Stimulated activated CD4-positive, alpha-beta T cell treated with anti-CD3 and anti-CD28 coated beads, Interleukin-1b, Interleukin-23, amount 100 ng/mL, for 4 hours (primary cell): ENCODE data around the gene CYS1.
"Not testable (repeated sequence)": the region's sequence is repeated elsewhere in the genome, so short reads cannot be mapped to it uniquely, and the experiment has no call there.

Experiments
- DNase-seq, 2 donors: peaks; one replicate each; pipeline ENCODE4 v3.0.0-alpha.2; 2020; ENCODE audit warnings: low read depth in 2 of 2

Gene CYS1

GRCh38 chr2:10091889-10092244 is 11.7 kb upstream of the CYS1 start:
- DNase-seq = not testable (repeated sequence)

DNA sequence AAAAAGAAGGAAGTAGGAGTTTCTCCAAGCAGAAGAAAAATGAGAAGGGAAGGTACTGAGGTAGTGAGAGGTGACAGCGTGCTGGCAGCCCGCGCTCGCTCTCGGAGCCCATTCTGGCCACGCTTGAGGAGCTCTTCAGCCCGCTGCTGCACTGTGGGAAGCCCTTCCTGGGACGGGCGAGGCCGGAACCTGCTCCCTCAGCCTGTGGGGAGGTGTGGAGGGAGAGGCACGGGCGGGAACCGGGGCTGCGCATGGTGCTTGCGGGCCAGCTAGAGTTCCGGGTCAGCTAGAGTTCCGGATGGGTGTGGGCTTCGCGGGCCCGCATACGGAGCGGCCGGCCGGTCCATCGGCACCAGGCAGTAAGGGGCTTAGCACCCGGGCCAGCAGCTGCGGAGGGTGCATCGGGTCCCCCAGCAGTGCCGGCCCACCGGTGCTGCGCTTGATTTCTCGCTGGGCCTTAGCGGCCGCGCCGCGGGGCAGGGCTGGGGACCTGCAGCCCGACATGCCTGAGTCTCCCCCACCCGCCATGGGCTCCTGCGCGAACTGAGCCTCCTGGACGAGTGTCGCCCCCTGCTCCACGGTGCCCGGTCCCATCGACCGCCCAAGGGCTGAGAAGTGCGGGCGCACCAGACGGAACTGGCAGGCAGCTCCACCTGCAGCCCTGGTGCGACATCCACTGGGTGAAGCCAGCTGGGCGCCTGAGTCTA is 11.1 kb upstream of the CYS1 start:
- no peak for DNase-seq

- no peak for DNase-seq
Measured at GRCh38 chr2:10089565-10090190, 9.5 kb upstream of the CYS1 start.

DNA sequence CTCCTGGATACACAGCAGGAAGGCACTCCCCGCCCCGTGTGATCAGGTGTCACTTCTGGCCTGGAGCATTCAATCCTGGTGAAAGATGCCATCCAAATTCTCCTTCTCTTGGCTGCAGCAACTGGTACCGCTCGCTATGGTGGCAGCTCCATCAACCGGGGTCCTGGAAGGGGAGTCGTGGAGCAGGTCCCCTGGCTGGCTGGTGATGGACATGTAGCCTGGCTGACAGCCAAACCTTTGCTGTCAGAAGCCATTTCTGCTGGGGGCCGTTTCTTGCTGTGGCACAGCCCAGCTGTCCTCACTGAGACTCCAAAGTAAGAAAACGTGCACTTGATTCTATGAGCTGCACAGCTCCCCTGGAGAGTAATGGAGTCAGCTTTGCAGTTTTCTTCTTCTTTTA is 7.1 kb upstream of the CYS1 start:
- no peak for DNase-seq

DNA sequence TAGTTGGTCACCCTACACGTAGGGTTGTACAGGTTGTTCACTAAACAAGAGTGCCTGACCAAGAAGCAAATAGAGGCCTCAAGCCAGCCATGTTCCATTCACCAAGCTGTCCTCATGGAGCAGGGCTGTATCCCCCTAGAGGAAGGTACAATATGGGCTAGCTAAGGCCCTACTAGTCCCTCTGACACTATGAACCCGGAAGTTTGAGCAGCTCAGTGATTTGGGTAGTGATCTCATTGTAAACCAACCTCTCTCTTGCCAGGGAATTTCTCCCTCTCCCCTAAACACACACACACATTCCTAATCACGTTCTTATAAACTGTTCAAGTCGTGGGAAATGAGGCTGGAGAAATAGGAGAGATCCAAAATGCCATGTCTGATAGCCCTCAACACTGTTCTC is 6.7 kb upstream of the CYS1 start:
- no peak for DNase-seq

DNA sequence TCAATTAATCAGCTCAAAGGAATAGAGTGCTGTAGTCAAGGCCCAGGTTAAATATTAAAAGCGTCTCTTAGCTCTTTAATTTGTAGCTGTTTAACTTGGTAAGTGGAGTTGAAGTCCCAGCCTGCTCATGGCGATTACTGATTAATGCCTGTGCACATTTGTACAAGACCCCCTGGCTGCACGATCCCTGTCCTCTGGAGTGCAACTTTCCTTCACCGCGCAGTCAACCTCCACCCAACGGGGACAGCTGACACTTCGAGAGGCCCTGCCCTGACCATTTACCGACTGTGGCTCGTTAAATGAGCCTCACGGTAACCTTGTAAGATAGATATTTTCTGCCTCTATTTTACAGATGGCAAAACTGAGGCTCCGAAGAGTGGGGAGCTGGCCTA is 5.5 kb upstream of the CYS1 start:
- no peak for DNase-seq

DNA sequence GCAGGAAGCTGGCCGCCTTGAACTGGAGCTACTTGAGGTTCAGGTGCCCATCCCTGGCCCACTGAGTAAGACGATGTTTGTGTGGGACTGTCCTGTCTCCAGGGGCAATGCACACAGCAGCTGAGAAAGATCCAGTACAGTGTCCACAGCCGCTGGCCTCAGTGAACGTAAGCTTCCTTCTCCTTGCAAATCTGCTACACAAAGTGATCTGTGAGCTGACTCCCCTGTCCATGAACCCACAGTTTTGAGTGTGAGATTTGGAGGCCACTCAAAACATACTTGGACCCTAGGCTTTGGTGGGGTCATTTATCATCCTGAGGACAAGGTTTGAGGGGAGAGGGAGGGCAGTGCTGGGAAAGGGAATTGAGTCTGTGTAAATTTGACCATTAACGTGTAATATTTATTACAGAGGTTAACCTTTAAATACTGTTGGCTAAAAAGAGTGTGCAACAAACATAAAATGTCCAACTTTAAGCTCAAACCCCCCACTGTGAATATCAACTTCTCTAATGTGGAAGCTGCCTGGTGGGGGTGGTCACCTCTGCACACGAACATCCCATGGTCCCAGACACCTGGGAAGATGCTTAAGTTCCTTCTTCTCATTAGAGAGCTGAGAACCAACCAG is 4.9 kb upstream of the CYS1 start:
- no peak for DNase-seq

- DNase-seq = no peak
Measured at GRCh38 chr2:10084223-10084865, 4.1 kb upstream of the CYS1 start.

DNA sequence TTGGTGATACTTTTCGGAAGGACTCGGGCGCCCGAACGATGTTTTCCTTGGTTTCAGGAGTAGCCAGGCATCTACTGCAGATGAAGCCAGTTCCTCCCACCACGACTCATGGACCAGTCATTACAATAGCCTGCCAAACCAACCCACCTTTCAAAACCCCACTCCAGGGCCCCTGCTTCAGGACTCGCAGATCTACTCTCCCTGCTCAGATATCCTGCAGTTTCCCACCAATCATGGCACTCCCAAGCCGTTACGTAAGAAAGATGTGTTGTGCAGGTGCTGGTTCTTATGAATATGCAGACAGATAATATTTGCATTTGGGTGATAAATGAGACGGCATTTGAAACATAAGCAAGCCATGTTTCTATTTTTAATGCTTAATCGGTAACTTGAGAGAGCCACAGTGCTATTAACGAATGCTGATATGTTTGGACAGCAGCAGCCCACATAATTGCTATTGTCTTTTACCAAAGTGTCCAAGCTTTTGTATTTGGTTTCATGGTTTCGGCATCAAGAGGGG is 3.5 kb upstream of the CYS1 start:
- no peak for DNase-seq

GRCh38 chr2:10083046-10083445 is 2.8 kb upstream of the CYS1 start:
- no peak for DNase-seq

- no peak for DNase-seq
Measured at GRCh38 chr2:10080536-10081304, 509 bp upstream of the CYS1 start.

GRCh38 chr2:10079266-10079869 is 843 bp downstream of the CYS1 start:
- no peak for DNase-seq

DNA sequence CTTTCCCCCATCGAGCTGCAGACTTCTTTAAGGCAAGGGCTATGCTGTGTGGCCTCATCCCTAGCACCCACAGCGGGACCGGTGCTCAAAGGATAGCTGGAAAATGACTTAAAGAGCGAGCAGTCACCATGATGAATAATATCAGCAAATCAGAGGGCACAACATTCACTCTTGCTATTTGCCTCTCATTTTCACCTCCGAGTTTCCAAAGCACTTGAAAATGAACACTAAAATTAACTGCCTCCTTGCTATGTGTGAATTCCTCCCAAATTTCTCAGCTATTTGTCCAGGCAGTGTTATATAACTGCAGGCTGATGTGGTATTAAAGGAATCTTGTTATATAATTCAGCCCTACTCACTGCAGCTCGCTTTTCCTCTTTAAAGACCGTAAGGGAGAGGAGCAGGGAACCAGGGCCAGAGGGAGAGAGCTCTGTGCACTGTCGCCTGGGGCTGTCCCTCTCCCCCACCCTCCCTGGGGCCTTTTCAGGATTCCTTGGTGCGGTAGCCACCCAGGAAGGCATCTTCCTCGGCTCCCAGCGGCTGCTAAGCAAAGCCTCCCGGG is 1.4 kb downstream of the CYS1 start:
- no peak for DNase-seq

- DNase-seq = no peak
Measured at GRCh38 chr2:10078001-10078400, 2.2 kb downstream of the CYS1 start.

DNA sequence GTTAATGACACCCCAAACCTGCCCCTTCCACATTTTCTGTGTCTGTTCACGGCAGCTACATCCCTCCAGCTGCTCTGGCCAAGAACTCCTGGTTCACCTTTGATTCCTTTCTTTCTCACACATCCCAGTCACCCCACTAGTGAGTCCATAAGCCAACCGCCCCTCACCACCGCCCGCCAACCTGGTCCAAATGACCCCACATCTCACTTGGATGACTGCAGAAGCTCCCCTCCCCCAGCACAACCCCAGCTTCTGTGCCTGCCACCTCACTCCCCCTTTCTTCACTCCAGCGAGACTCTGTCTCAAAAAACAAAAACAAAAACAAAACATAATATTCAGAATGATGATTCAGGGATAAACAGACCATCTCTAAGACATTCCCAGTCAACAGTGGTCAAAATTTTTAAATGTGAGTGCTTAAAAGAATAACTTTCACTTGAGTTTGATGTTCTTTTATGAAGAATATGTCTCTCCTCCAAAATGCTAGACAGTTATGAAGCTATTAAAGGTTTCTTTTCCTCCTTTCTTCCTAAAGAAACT is 3.2 kb downstream of the CYS1 start:
- DNase-seq = no peak

DNA sequence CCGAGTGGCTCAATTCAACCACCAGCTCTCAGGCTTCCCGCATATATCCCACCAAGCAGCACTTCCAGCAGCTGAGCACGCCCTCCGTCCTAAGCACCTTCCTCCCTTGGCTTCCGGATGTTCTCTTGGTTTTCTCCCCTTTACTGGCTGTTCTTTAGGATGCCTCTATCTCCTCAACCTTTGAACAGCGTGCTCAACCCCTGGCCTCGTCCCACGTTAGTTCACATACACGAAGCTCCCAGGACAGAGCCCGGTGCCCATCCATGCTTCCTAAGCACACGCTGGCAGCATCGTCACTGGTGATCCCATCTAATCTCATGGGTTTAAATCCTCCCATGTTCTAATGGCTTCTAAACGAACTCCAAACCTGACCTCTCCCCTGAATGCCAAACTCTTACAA is 3.7 kb downstream of the CYS1 start:
- DNase-seq = no peak

DNA sequence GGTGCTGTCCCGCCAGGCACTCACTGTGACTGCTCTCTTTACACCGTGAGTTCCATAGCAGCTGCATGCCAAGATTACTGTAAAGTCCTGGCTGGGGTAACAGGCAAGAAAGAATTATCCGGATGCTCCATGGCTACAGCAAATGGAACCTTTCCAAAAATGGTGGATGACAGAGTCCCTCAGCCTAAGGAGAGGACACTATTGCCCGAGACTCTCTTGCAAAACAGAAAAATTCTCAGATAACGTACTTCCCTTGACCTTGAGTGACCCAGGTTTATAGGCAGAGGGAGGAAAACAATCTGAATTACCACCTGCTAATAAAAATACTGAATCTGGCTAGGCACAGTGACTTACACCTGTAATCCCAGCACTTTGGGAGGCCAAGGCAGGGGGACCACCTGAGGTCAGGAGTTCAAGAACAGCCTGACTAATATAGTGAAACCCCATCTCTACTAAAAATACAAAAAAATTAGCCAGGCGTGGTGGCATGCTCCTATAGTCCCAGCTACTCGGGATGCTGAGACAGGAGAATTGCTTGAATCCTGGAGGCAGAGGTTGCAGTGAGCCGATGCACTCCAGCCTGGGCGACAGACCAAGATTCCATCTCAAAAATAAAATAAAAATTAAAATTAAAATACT is 4.5 kb downstream of the CYS1 start:
- DNase-seq = no peak

- no peak for DNase-seq
Measured at GRCh38 chr2:10075101-10075500, 5.1 kb downstream of the CYS1 start.

DNA sequence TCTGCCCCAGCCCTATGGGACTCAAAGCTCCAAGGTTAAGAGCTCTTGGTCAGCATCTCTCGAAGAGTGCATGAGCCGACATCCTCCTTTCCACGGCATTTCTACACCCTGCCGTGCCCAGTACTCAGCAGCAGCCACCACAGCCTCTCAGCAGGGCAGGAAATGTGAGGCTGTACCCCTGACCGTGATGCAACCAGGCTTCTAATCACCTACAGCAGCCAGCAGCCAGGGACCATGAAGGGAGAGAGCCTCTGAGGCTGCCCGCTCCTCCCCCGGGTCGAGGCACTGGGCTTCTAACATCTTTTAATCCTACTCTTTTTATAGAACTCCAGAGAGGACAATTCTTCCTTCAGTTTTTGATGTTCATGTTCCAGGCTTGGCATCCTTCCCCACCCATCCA is 6.5 kb downstream of the CYS1 start:
- no peak for DNase-seq
